H1 (cell line): ENCODE results near the gene PCDHGB5. TPM values are rescaled to one million over a fixed set of nuclear protein-coding genes. Genes with fewer than 3 reads are reported as not detected.

Source experiments
- CTCF ChIA-PET: fragments of 300-600 bp; sonication (Branson Sonifier 250); formaldehyde crosslinking; loops from one replicate; lab custom pipeline; 2021; ENCODE audit not compliant: partially characterized antibody; lab: Charles Lee
- POLR2A ChIA-PET: fragments of 300-600 bp; sonication (Branson Sonifier 250); formaldehyde crosslinking; loops from one replicate; lab custom pipeline; 2021; ENCODE audit warnings: inconsistent platforms; ENCODE audit not compliant: partially characterized antibody; lab: Charles Lee
- DNase-seq, 2 experiments: peaks; one replicate each; pipeline versions ENCODE4 v3.0.0 to v3.0.0-alpha.2; 2010 to 2022; ENCODE audit warnings: low spot score in 2 of 2, low read depth in 1 of 2, mixed read lengths in 1 of 2
- FAIRE-seq: peaks from 2 replicates; lab custom pipeline; 2011; peaks lifted over from hg19 to GRCh38; lab: Jason Lieb, UNC
- H2AFZ ChIP-seq: 2 replicates; pipeline ENCODE4 v1.8.1; 2012; ENCODE audit warnings: low read length, inconsistent platforms
- H2AK5ac ChIP-seq: 2 replicates; pipeline ENCODE4 v1.6.1; 2013; ENCODE audit warnings: low read depth, low read length
- H2BK120ac ChIP-seq: replicated peaks from 2 replicates; pipeline ENCODE3; 2013; ENCODE audit warnings: low read depth, low read length, inconsistent platforms
- H2BK12ac ChIP-seq: 2 replicates; pipeline ENCODE4 v1.6.1; 2013; ENCODE audit warnings: low read depth, low read length
- H2BK15ac ChIP-seq: 2 replicates; pipeline ENCODE4 v1.6.1; 2013; ENCODE audit warnings: low read length
- H2BK20ac ChIP-seq: 2 replicates; pipeline ENCODE4 v1.6.1; 2013; ENCODE audit warnings: low read length
- H2BK5ac ChIP-seq: 2 replicates; pipeline ENCODE4 v1.6.1; 2013; ENCODE audit warnings: low read depth, low read length
- H3K14ac ChIP-seq: 2 replicates; pipeline ENCODE4 v1.6.1; 2013; ENCODE audit warnings: inconsistent platforms; ENCODE audit not compliant: insufficient read length
- H3K18ac ChIP-seq: 2 replicates; pipeline ENCODE4 v1.6.1; 2013; ENCODE audit warnings: low read length; ENCODE audit errors: extremely low read depth
- H3K23ac ChIP-seq: 2 replicates; pipeline ENCODE4 v1.6.1; 2013; ENCODE audit warnings: inconsistent platforms; ENCODE audit not compliant: insufficient read length
- H3K23me2 ChIP-seq: 2 replicates; pipeline ENCODE4 v1.6.1; 2013; ENCODE audit warnings: low read depth, low read length
- H3K27ac ChIP-seq: 2 replicates; pipeline ENCODE4 v1.6.1; 2011; ENCODE audit warnings: low read depth, low read length, inconsistent platforms
- H3K27me3 ChIP-seq, 4 experiments: replicated peaks in 1 of 4; 1 replicate in 1 of 4; 2 replicates in 3 of 4; pipeline versions ENCODE4 v1.6.1 to v1.8.1; 2011 to 2013; ENCODE audit warnings: low read length in 3 of 4, mild to moderate bottlenecking in 3 of 4, inconsistent platforms in 2 of 4, mixed read lengths in 2 of 4, moderate library complexity in 1 of 4; ENCODE audit not compliant: control insufficient read depth in 3 of 4, insufficient read depth in 3 of 4; ENCODE audit errors: extremely low read depth in 1 of 4
- H3K36me3 ChIP-seq, 4 experiments: 2 replicates each; pipeline versions ENCODE4 v1.6.1 to v1.8.1; 2011 to 2013; ENCODE audit warnings: mild to moderate bottlenecking in 4 of 4, low read length in 3 of 4, moderate library complexity in 2 of 4, control low read depth in 1 of 4, inconsistent platforms in 1 of 4; ENCODE audit not compliant: insufficient read depth in 4 of 4, control insufficient read depth in 2 of 4
- H3K4ac ChIP-seq: replicated peaks from 2 replicates; pipeline ENCODE3; 2013; ENCODE audit warnings: low read length, low read depth, mixed read lengths, inconsistent platforms; ENCODE audit not compliant: insufficient read length
- H3K4me1 ChIP-seq, 4 experiments: replicated peaks in 1 of 4; 1 replicate in 1 of 4; 2 replicates in 3 of 4; pipeline versions ENCODE4 v1.6.1 to v1.8.1; 2011 to 2013; ENCODE audit warnings: low read length in 3 of 4, inconsistent platforms in 2 of 4, mixed read lengths in 1 of 4; ENCODE audit not compliant: insufficient read depth in 4 of 4, control insufficient read depth in 3 of 4
- H3K4me2 ChIP-seq, 2 experiments: 2 replicates each; pipeline versions ENCODE4 v1.6.1 to v1.8.1; 2011 to 2013; ENCODE audit warnings: low read depth in 2 of 2, low read length in 2 of 2, control low read depth in 1 of 2, inconsistent platforms in 1 of 2, mild to moderate bottlenecking in 1 of 2; ENCODE audit not compliant: insufficient read depth in 1 of 2
- H3K4me3 ChIP-seq, 4 experiments: fragments of 200-600, 300-600 bp in 1 of 4; sonication (generic), shearing (Covaris generic), sonication (Bioruptor Twin) in 1 of 4; 2 replicates each; pipeline versions ENCODE4 v1.5.1 to v1.8.1; 2011 to 2016; ENCODE audit warnings: low read length in 4 of 4, low read depth in 3 of 4, control low read depth in 2 of 4, inconsistent platforms in 2 of 4, mild to moderate bottlenecking in 2 of 4, mixed read lengths in 1 of 4, moderate library complexity in 1 of 4; ENCODE audit not compliant: insufficient read depth in 2 of 4; ENCODE audit errors: extremely low read depth in 1 of 4
- H3K56ac ChIP-seq: replicated peaks from 2 replicates; pipeline ENCODE3; 2013; ENCODE audit warnings: low read depth, mild to moderate bottlenecking, mixed read lengths, low read length, inconsistent platforms; ENCODE audit not compliant: insufficient read length
- H3K79me1 ChIP-seq: 2 replicates; pipeline ENCODE4 v1.6.1; 2013; ENCODE audit warnings: low read depth, low read length, control low read depth
- H3K79me2 ChIP-seq, 2 experiments: 2 replicates each; pipeline versions ENCODE4 v1.6.1 to v1.8.1; 2012 to 2013; ENCODE audit warnings: low read length in 2 of 2, mild to moderate bottlenecking in 2 of 2, inconsistent platforms in 1 of 2; ENCODE audit not compliant: insufficient read depth in 2 of 2, control insufficient read depth in 1 of 2
- H3K9ac ChIP-seq, 4 experiments: replicated peaks in 1 of 4; 1 replicate in 1 of 4; 2 replicates in 3 of 4; pipeline versions ENCODE4 v1.6.1 to v1.8.1; 2011 to 2013; ENCODE audit warnings: low read depth in 3 of 4, low read length in 3 of 4, control low read depth in 2 of 4, mild to moderate bottlenecking in 2 of 4, moderate library complexity in 2 of 4, inconsistent platforms in 1 of 4; ENCODE audit errors: extremely low read depth in 1 of 4
- H3K9me3 ChIP-seq, 2 experiments: 2 replicates each; pipeline versions ENCODE4 v1.6.1 to v1.8.1; 2012 to 2013; ENCODE audit warnings: mild to moderate bottlenecking in 2 of 2, moderate library complexity in 2 of 2, control low read depth in 1 of 2, inconsistent platforms in 1 of 2, low read depth in 1 of 2, low read length in 1 of 2, mixed read lengths in 1 of 2; ENCODE audit not compliant: insufficient read depth in 2 of 2
- H4K20me1 ChIP-seq, 2 experiments: replicated peaks in 1 of 2; 2 replicates each; pipeline versions ENCODE3 to v1.8.1; 2011 to 2013; ENCODE audit warnings: inconsistent platforms in 2 of 2, low read length in 2 of 2, mild to moderate bottlenecking in 1 of 2; ENCODE audit not compliant: insufficient read depth in 2 of 2, control insufficient read depth in 1 of 2
- H4K5ac ChIP-seq: 2 replicates; pipeline ENCODE4 v1.6.1; 2013; ENCODE audit warnings: low read length, low read depth, mixed read lengths, inconsistent platforms; ENCODE audit not compliant: insufficient read length
- H4K8ac ChIP-seq: 2 replicates; pipeline ENCODE4 v1.8.0; 2013; ENCODE audit warnings: mild to moderate bottlenecking, moderate library complexity, low read length, inconsistent platforms; ENCODE audit not compliant: insufficient read depth; ENCODE audit errors: extremely low read depth
- H4K91ac ChIP-seq: replicated peaks from 2 replicates; pipeline ENCODE3; 2013; ENCODE audit warnings: low read length, mixed read lengths, inconsistent platforms; ENCODE audit not compliant: insufficient read length
- CTBP2 ChIP-seq: IDR thresholded peaks from 2 replicates; pipeline ENCODE4 v1.7.0; 2011; ENCODE audit warnings: borderline replicate concordance, mild to moderate bottlenecking, moderate library complexity, mixed read lengths, low read length; ENCODE audit not compliant: insufficient read depth, insufficient read length
- HDAC6 ChIP-seq: IDR thresholded peaks from one replicate; pipeline ENCODE4 v1.7.1; 2012; ENCODE audit warnings: low read depth, mild to moderate bottlenecking, inconsistent platforms, low read length, moderate library complexity
- KDM1A ChIP-seq: fragments of 200-600, 300-600 bp; sonication (generic); IDR thresholded peaks from 2 replicates; pipeline ENCODE4 v1.7.1; 2016; ENCODE audit warnings: mild to moderate bottlenecking, low read length, borderline replicate concordance
- RXRA ChIP-seq: IDR thresholded peaks from 2 replicates; pipeline ENCODE4 v1.6.1; 2011; ENCODE audit warnings: low read depth, mild to moderate bottlenecking, low read length, moderate library complexity; ENCODE audit not compliant: insufficient read depth
- SAP30 ChIP-seq: fragments of 300-600 bp; sonication (generic); IDR thresholded peaks from 2 replicates; pipeline ENCODE4 v1.7.1; 2012; ENCODE audit warnings: low read length, moderate library complexity, mild to moderate bottlenecking, inconsistent platforms; ENCODE audit not compliant: insufficient read depth, insufficient replicate concordance
- SIN3A ChIP-seq, 2 experiments: IDR thresholded peaks in 1 of 2; conservative IDR thresholded peaks in 1 of 2; 2 replicates each; pipeline ENCODE4 v1.6.1; 2011 to 2012; ENCODE audit warnings: low read length in 2 of 2, improper control_type of control experiment in 1 of 2, low read depth in 1 of 2, mild to moderate bottlenecking in 1 of 2
- SIX5 ChIP-seq: IDR thresholded peaks from 2 replicates; pipeline ENCODE4 v1.6.1; 2011; ENCODE audit warnings: mild to moderate bottlenecking, low read depth, low read length
- WGBS, 2 experiments: shearing (Covaris generic) in 1 of 2; methylation state at CpG; one replicate each; pipeline versions ENCODE4 v1.1.6 to v1.1.7; 2013 to 2015; ENCODE audit warnings: low lambda C conversion rate in 2 of 2, mixed read lengths in 2 of 2, inconsistent platforms in 1 of 2, low coverage in 1 of 2, missing lambda C conversion rate in 1 of 2; ENCODE audit not compliant: insufficient replicate concordance in 2 of 2, insufficient coverage in 1 of 2, insufficient read length in 1 of 2; ENCODE audit errors: extremely low coverage in 1 of 2, missing lambda C conversion rate in 1 of 2; 5-methylcytosine and 5-hydroxymethylcytosine counted together
- polyA plus RNA-seq, 7 experiments: library from polyadenylated mRNA; depleted of rRNA in 3 of 7; stranded (reverse) in 5 of 7; unstranded in 2 of 7; fragments of >200 nt in 5 of 7; fragments of 200-250 nt in 2 of 7; gene quantifications; 1 replicate in 5 of 7; 2 replicates in 1 of 7; 4 replicates in 1 of 7; pipeline versions ENCODE4 v1.2.1 to v1.2.3, GENCODE V29; 2011 to 2013; ENCODE audit warnings: missing spikeins in 2 of 7, mixed read lengths in 2 of 7
- total RNA-seq: library from RNA; stranded (reverse); fragmentation: NEBNext Ultra II Directional; extraction: Animal tissue kit (Norgen Biotek cat#: 25700); gene quantifications from 2 replicates; pipeline ENCODE4 v1.2.1, GENCODE V29; 2021
- TF ChIP-seq, protein P1 (sequence below), 3 experiments: IDR thresholded peaks; 1 replicate in 2 of 3; 2 replicates in 1 of 3; pipeline versions ENCODE4 v1.5.1 to v1.6.1; 2011; ENCODE audit warnings: low read length in 3 of 3, mild to moderate bottlenecking in 3 of 3, inconsistent platforms in 2 of 3, low read depth in 1 of 3, moderate library complexity in 1 of 3; ENCODE audit not compliant: insufficient read depth in 1 of 3; ENCODE audit errors: control extremely low read depth in 1 of 3

The PCDHGB5 gene
- total and polyA plus RNA-seq, 2 of the 8 experiments (the other 6 are each of a cell fraction or from before 2014, with no cell fraction given) = 1.1 to 2.6 TPM

DNA sequence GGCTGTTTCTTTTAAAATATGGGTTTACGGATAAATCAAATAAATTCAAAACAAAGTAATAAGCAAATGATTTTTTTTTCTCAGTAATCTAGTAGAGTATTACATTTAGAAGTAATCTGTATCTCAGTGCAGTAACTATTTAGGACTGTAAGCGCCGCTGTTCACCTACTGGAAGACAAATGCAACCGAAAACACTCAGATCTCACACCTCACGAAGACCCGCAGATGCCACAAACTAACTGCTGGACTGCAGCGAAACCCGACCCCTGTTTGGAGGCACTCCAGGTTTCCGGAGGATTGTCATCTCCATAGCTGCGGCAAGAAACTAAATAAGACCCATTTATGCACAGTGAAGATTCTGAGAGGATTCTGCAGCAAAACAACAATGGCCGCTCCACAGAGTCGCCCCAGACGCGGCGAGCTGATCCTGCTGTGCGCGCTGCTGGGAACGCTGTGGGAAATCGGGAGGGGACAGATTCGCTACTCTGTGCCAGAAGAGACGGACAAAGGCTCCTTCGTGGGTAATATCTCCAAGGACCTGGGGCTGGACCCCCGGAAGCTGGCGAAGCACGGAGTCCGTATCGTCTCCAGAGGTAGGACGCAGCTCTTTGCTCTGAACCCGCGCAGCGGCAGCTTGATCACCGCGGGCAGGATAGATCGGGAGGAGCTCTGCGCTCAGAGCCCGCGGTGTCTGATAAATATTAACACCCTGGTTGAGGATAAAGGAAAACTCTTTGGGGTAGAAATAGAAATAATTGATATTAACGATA lies 5.1 kb upstream of the PCDHGB5 start, which contains the start of gene PCDHGA8:
PCDHGA8 (plus strand) TSS at position 205 of the 770 bp plus-strand sequence; CDS start at position 386, 181 bp downstream.
- Histone ChIP-seq H3K9me3 (peaks cover 53 to 64% of the 10 kb centered on the region in 2 experiments), H4K91ac (no peak within 1 kb of the TSS), H3K4me2 (no peak within 1 kb of the TSS), H3K79me1 (no peaks in the 10 kb centered on the region), H2AK5ac (no peak within 1 kb of the TSS), H2AFZ (no peak within 1 kb of the TSS), H2BK5ac (no peak within 1 kb of the TSS), H3K4me3 (peak within 1 kb of the TSS in 1 of 4 experiments; percentile 23; a peak in 1 of 8 replicates), H2BK20ac (no peak within 1 kb of the TSS), H3K23ac (no peak within 1 kb of the TSS), H3K4ac (no peak within 1 kb of the TSS), H4K20me1 (no peaks in the 10 kb centered on the region), H3K36me3 (peaks cover 3 to 29% (median 14%) of the 10 kb centered on the region in 4 experiments; a peak in 7 of 8 replicates), H2BK120ac (no peak within 1 kb of the TSS), H3K18ac (no peak within 1 kb of the TSS), H4K8ac (no peak within 1 kb of the TSS; the same call in 1 of the 2 replicates), H3K56ac (no peak within 1 kb of the TSS), H3K27ac (no peak within 1 kb of the TSS), H3K79me2 (no peaks in the 10 kb centered on the region), H3K14ac (no peak within 1 kb of the TSS), H4K5ac (no peak within 1 kb of the TSS), H3K9ac (no peak within 1 kb of the TSS), H3K23me2 (no peaks in the 10 kb centered on the region), H3K4me1 (no peaks in the 10 kb centered on the region), H2BK15ac (no peak within 1 kb of the TSS), H2BK12ac (no peak within 1 kb of the TSS), H3K27me3 (no peaks in the 10 kb centered on the region; a peak in 1 of 7 replicates)
- ChIA-PET CTCF (interaction anchor here (0.7 to 8.7 kb wide), 11 partner anchors 10 to 171 kb away, joined by 3 to 68 read pairs (median 5); partner anchors contain the start of genes PCDHGA10, PCDHGA11, PCDHGA9 and PCDHGB6), POLR2A (no interaction called here)
- 96% methylated on average over 38 of the region's 38 CpGs; no CpG with 5 or more reads in 1 of the 2 experiments for WGBS, 2 experiments
- no peak for FAIRE-seq
- no peak for DNase-seq
- TF ChIP-seq SAP30 (no peak), HDAC6 (no peak), KDM1A (no peak), SIN3A (conservative IDR thresholded peaks at IDR 0.05 in 1 of 2, IDR thresholded peaks at IDR 0.05 in 1 of 2; ENCODE audit: low read depth in 1 of 2, low read length in 2 of 2) (no peak), SIX5 (no peak), CTBP2 (no peak), RXRA (no peak)
- TF ChIP-seq, protein P1, sequence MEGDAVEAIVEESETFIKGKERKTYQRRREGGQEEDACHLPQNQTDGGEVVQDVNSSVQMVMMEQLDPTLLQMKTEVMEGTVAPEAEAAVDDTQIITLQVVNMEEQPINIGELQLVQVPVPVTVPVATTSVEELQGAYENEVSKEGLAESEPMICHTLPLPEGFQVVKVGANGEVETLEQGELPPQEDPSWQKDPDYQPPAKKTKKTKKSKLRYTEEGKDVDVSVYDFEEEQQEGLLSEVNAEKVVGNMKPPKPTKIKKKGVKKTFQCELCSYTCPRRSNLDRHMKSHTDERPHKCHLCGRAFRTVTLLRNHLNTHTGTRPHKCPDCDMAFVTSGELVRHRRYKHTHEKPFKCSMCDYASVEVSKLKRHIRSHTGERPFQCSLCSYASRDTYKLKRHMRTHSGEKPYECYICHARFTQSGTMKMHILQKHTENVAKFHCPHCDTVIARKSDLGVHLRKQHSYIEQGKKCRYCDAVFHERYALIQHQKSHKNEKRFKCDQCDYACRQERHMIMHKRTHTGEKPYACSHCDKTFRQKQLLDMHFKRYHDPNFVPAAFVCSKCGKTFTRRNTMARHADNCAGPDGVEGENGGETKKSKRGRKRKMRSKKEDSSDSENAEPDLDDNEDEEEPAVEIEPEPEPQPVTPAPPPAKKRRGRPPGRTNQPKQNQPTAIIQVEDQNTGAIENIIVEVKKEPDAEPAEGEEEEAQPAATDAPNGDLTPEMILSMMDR (IDR thresholded peaks at IDR 0.05; ENCODE audit: control extremely low read depth in 1 of 3, insufficient read depth in 1 of 3, low read depth in 1 of 3, low read length in 3 of 3) = no peak
